HCT116 (cell line): ENCODE measurements around the gene DKK3. TPM values are rescaled to one million over a fixed set of nuclear protein-coding genes. Genes with fewer than 3 reads are reported as not detected.

Experiments
- ATAC-seq: fragments of 200-7000 bp; cut with Tn5 transposase; 2 replicates; pipeline ENCODE4 v1.9.1; 2020; ENCODE audit warnings: mild to moderate bottlenecking, moderate library complexity
- BruUV-seq: library from RNA; stranded (reverse); fragments of 400-500 nt; replicated peaks from 2 replicates; lab custom pipeline; 2021; lab: Mats Ljungman, UMichigan
- CTCF ChIA-PET: fragments of 300-600 bp; sonication (Branson Sonifier 250); formaldehyde crosslinking; loops from one replicate; lab custom pipeline; 2021; ENCODE audit warnings: antibody characterized with exemption; lab: Charles Lee
- POLR2A ChIA-PET: fragments of 300-600, 350-600 bp; sonication (Branson Sonifier 250); formaldehyde crosslinking; loops from one replicate; lab custom pipeline; 2021; ENCODE audit warnings: antibody characterized with exemption; lab: Charles Lee
- RAD21 ChIA-PET, 2 experiments: fragments of 300-600 bp; sonication (Branson Sonifier 250); formaldehyde crosslinking; loops; one replicate each; lab custom pipeline; 2023; ENCODE audit warnings: low total read pairs in 2 of 2; ENCODE audit not compliant: uncharacterized antibody in 2 of 2, unreplicated experiment in 2 of 2, low non-redundant PET in 1 of 2; lab: Charles Lee
- DNase-seq: peaks from one replicate; pipeline ENCODE4 v3.0.0-alpha.2; 2010; ENCODE audit warnings: low read depth, low spot score
- H2AFZ ChIP-seq: fragments of 200-600 bp; shearing (Covaris generic), sonication (generic); 2 replicates; pipeline ENCODE4 v1.6.1; 2017; ENCODE audit warnings: low read depth, mixed run types, mixed read lengths, antibody characterized with exemption, low read length; ENCODE audit not compliant: poor library complexity, severe bottlenecking
- H3K27ac ChIP-seq: 2 replicates; pipeline ENCODE4 v1.5.1; 2012; ENCODE audit warnings: low read depth, low read length
- H3K27me3 ChIP-seq: fragments of 200-600 bp; sonication (generic); 2 replicates; pipeline ENCODE4 v1.6.1; 2016; ENCODE audit warnings: mixed run types, low read length, mixed read lengths; ENCODE audit not compliant: insufficient read depth
- H3K36me3 ChIP-seq, 2 experiments: fragments of 200-500 bp in 1 of 2; fragments of 200-600 bp in 1 of 2; sonication (Bioruptor generic) in 1 of 2; sonication (generic) in 1 of 2; 2 replicates each; pipeline versions ENCODE4 v1.5.1 to v1.6.1; 2014 to 2016; ENCODE audit warnings: low read length in 2 of 2, inconsistent platforms in 1 of 2, mixed read lengths in 1 of 2, mixed run types in 1 of 2; ENCODE audit not compliant: insufficient read depth in 2 of 2, control insufficient read depth in 1 of 2
- H3K4me1 ChIP-seq, 2 experiments: fragments of 200-600 bp in 1 of 2; sonication (generic) in 1 of 2; 2 replicates each; pipeline versions ENCODE4 v1.5.1 to v1.6.1; 2012 to 2017; ENCODE audit warnings: low read length in 2 of 2, inconsistent platforms in 1 of 2, mild to moderate bottlenecking in 1 of 2, mixed read lengths in 1 of 2, mixed run types in 1 of 2, moderate library complexity in 1 of 2; ENCODE audit not compliant: insufficient read depth in 2 of 2, control insufficient read depth in 1 of 2
- H3K4me2 ChIP-seq: fragments of 200-600 bp; sonication (generic); 2 replicates; pipeline ENCODE4 v1.6.1; 2017; ENCODE audit warnings: mixed run types, low read length, mixed read lengths
- H3K4me3 ChIP-seq, 2 experiments: fragments of 200-600 bp in 1 of 2; sonication (generic) in 1 of 2; replicated peaks in 1 of 2; 2 replicates each; pipeline ENCODE4 v1.5.1; 2011 to 2016; ENCODE audit warnings: low read length in 2 of 2, control low read depth in 1 of 2, low read depth in 1 of 2, mild to moderate bottlenecking in 1 of 2, mixed read lengths in 1 of 2, mixed run types in 1 of 2
- H3K79me2 ChIP-seq: fragments of 200-600 bp; sonication (generic); 2 replicates; pipeline ENCODE4 v1.6.1; 2017; ENCODE audit warnings: mild to moderate bottlenecking, mixed run types, low read length, moderate library complexity, mixed read lengths; ENCODE audit not compliant: insufficient read depth
- H3K9ac ChIP-seq: fragments of 200-600 bp; sonication (generic); 2 replicates; pipeline ENCODE4 v1.6.1; 2016; ENCODE audit warnings: low read length, mixed read lengths
- H3K9me2 ChIP-seq: fragments of 200-600 bp; sonication (generic), shearing (Covaris generic); 2 replicates; pipeline ENCODE4 v1.6.1; 2017; ENCODE audit warnings: mixed run types, mild to moderate bottlenecking, moderate library complexity; ENCODE audit not compliant: insufficient read depth
- H3K9me3 ChIP-seq, 2 experiments: fragments of 200-500 bp in 1 of 2; fragments of 200-600 bp in 1 of 2; sonication (Bioruptor generic) in 1 of 2; sonication (generic) in 1 of 2; 2 replicates each; pipeline ENCODE4 v1.6.1; 2014 to 2017; ENCODE audit warnings: low read length in 2 of 2, mixed read lengths in 2 of 2, inconsistent platforms in 1 of 2, low read depth in 1 of 2, mild to moderate bottlenecking in 1 of 2, mixed run types in 1 of 2, moderate library complexity in 1 of 2; ENCODE audit not compliant: control insufficient read depth in 1 of 2, insufficient read depth in 1 of 2
- H4K20me1 ChIP-seq: fragments of 200-600 bp; sonication (generic), shearing (Covaris generic); 2 replicates; pipeline ENCODE4 v1.6.1; 2017; ENCODE audit warnings: mixed run types, mild to moderate bottlenecking, moderate library complexity; ENCODE audit not compliant: insufficient read depth
- EGR1 ChIP-seq: IDR thresholded peaks from 2 replicates; pipeline ENCODE4 v1.6.1; 2012; ENCODE audit warnings: low read depth
- EZH2phosphoT487 ChIP-seq: fragments of 200-600 bp; IDR thresholded peaks from 2 replicates; pipeline ENCODE4 v1.6.1; 2018; ENCODE audit warnings: antibody characterized with exemption, borderline replicate concordance
- FOSL1 ChIP-seq: IDR thresholded peaks from 2 replicates; pipeline ENCODE4 v1.6.1; 2012; ENCODE audit warnings: low read depth
- JUND ChIP-seq: IDR thresholded peaks from 2 replicates; pipeline ENCODE4 v1.6.1; 2012
- POLR2AphosphoS5 ChIP-seq: IDR thresholded peaks from 2 replicates; pipeline ENCODE4 v1.6.1; 2011; ENCODE audit warnings: mild to moderate bottlenecking, low read depth, low read length, moderate library complexity
- RAD21 ChIP-seq: IDR thresholded peaks from 2 replicates; pipeline ENCODE4 v1.6.1; 2012; ENCODE audit warnings: low read depth, mild to moderate bottlenecking
- REST ChIP-seq: IDR thresholded peaks from 2 replicates; pipeline ENCODE4 v1.6.1; 2012; ENCODE audit warnings: low read depth
- intact Hi-C: fragments of 100-400 bp; cut with micrococcal nuclease; formaldehyde crosslinking; loops from 2 replicates; pipeline ENCODE4 v1.10.0; 2022
- total RNA-seq: library from RNA; stranded (reverse); gene quantifications from one replicate; pipeline ENCODE4 v1.2.1, GENCODE V29; 2021; ENCODE audit not compliant: unreplicated experiment
- TF ChIP-seq, protein P1 (sequence below): IDR thresholded peaks from 2 replicates; pipeline ENCODE4 v1.6.1; 2011; ENCODE audit warnings: mild to moderate bottlenecking, low read length, moderate library complexity; ENCODE audit not compliant: insufficient replicate concordance; ENCODE audit errors: extremely low read depth

DKK3 gene
- total RNA-seq, 1 experiment from 2014 or later = 0.49 TPM

GRCh38 chr11:11944444-11944843, 64.0 kb downstream of the DKK3 start:
- TF ChIP-seq JUND (no peak), REST (no peak)
- DNase-seq (no peak), ATAC-seq (no peak)
- ChIA-PET RAD21 (no interaction called here), POLR2A (no interaction called here), CTCF (interaction anchor here (1.0 to 1.2 kb wide), 2 partner anchors 13 to 22 kb away, joined by 3 to 5 read pairs; no protein-coding TSS in a partner anchor)
- Histone ChIP-seq H3K9ac (no peak overlapping the region), H3K79me2 (no peaks in the 10 kb centered on the region), H3K4me3 (no peak overlapping the region), H3K27me3 (no peaks in the 10 kb centered on the region), H3K4me2 (no peak overlapping the region), H3K4me1 (no peaks in the 10 kb centered on the region), H3K9me3 (no peaks in the 10 kb centered on the region), H2AFZ (no peak overlapping the region), H4K20me1 (no peaks in the 10 kb centered on the region), H3K9me2 (no peaks in the 10 kb centered on the region), H3K36me3 (peaks cover 5 to 8% of the 10 kb centered on the region in 2 experiments; a peak in 3 of 4 replicates), H3K27ac (no peak overlapping the region)
- intact Hi-C loops = no loop called here
- BruUV-seq = no TSS peak

DNA sequence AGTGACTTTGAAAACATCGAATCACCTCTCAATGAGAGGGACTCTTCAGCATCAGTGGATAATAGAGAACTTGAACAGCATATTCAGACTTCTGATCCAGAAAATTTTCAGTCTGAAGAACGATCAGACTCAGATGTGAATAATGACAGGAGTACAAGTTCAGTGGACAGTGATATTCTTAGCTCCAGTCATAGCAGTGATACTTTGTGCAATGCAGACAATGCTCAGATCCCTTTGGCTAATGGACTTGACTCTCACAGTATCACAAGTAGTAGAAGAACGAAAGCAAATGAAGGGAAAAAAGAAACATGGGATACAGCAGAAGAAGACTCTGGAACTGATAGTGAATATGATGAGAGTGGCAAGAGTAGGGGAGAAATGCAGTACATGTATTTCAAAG, 65.8 kb downstream of the DKK3 start:
- no peak for TF ChIP-seq RAD21
- no peak for TF ChIP-seq FOSL1
- no peak for TF ChIP-seq EGR1
- TF ChIP-seq POLR2AphosphoS5 = no peak
- TF ChIP-seq, protein P1, sequence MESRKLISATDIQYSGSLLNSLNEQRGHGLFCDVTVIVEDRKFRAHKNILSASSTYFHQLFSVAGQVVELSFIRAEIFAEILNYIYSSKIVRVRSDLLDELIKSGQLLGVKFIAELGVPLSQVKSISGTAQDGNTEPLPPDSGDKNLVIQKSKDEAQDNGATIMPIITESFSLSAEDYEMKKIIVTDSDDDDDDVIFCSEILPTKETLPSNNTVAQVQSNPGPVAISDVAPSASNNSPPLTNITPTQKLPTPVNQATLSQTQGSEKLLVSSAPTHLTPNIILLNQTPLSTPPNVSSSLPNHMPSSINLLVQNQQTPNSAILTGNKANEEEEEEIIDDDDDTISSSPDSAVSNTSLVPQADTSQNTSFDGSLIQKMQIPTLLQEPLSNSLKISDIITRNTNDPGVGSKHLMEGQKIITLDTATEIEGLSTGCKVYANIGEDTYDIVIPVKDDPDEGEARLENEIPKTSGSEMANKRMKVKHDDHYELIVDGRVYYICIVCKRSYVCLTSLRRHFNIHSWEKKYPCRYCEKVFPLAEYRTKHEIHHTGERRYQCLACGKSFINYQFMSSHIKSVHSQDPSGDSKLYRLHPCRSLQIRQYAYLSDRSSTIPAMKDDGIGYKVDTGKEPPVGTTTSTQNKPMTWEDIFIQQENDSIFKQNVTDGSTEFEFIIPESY = no peak
- TF ChIP-seq EZH2phosphoT487 = no peak
- TF ChIP-seq, all 23 proteins: peak for 0
- Histone ChIP-seq H3K79me2 (no peaks in the 10 kb centered on the region), H3K36me3 (peaks cover 7 to 12% of the 10 kb centered on the region in 2 experiments; a peak in 3 of 4 replicates), H3K4me2 (no peak overlapping the region), H2AFZ (no peak overlapping the region), H3K9me3 (no peaks in the 10 kb centered on the region), H3K4me3 (no peak overlapping the region), H3K9me2 (no peaks in the 10 kb centered on the region), H4K20me1 (no peaks in the 10 kb centered on the region), H3K9ac (no peak overlapping the region), H3K27me3 (no peaks in the 10 kb centered on the region), H3K4me1 (no peaks in the 10 kb centered on the region), H3K27ac (no peak overlapping the region)
- no peak for DNase-seq
- ATAC-seq = no peak
- ChIA-PET POLR2A (no interaction called here), RAD21 (no interaction called here), CTCF (interaction anchor here (1.2 kb wide), 1 partner anchor 11 kb away, joined by 3 read pairs; no protein-coding TSS in a partner anchor)
- intact Hi-C loops = no loop called here
- BruUV-seq = no TSS peak
